ENCODE results near the gene ABCF3.

Gene ABCF3

DNA sequence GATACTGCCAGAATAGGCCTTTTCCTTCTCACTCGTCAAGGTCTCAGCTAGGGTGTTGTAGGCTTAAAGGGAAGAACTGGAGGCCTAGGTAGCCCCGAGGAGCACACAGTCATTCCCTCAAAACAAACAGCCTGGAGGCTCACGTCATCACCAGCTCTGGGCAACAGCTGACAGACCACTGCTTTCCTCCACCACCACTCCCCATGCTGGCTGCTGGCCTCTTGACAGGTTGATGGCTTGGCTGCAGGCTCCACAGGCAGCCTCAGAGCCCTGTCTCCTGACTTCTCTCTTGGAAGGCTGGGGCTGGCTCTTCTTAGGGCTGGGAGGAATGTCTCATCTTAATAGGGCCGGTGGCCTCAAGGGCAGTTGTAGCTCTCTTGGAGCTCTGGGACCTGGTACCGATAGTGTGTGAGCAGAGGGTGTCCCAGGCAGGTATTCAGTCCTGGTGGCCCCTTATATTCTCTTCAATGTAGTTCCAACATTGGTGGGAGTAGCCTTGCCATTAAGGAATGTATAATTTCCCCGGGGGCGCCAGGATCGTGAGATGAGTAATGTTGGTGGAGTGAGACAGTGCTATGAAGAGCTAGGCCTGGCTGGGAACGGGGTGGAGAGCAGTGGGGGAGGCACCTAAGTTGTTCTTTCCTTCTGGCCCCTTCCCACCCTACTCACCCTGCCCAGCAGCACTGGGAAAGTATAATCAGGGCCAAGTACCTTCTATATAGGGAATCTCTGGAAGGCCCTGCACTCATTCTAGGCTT is 17.5 kb upstream of the ABCF3 start:
- DNase-seq (ENCODE audit: low read depth), result no peak

DNA sequence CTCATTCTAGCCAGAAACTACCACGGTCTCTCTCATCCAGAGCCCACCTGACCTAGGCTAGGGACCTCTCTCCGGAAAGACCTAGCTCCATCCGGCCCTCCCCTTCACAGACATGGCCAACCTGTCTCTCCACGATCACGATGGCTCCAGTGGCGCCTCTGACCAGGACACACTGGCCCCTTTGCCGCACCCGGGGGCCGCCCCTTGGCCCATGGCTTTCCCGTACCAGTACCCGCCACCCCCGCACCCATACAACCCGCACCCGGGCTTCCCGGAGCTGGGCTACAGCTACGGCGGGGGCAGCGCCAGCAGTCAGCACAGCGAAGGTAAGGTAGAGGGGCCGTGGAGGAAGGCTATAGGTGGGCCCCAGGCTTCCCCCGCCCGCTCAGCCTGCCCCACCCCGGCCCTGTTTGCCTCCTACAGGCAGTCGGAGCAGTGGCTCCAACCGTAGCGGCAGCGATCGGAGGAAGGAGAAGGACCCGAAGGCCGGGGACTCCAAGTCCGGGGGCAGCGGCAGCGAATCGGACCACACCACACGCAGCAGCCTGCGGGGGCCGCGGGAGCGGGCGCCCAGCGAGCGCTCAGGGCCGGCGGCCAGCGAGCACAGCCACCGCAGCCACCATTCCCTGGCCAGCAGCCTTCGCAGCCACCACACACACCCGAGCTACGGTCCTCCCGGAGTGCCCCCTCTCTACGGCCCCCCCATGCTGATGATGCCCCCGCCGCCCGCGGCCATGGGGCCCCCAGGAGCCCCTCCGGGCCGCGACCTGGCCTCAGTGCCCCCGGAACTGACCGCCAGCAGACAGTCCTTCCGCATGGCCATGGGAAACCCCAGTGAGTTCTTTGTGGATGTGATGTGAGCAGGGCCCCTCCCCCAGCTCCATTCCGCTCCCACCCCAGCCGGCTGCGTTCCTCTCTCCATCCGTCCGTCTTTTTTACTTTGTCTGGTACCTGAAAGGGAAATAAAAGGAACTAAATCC is 15.8 kb upstream of the ABCF3 start:
- no peak for DNase-seq (ENCODE audit: low read depth)

DNA sequence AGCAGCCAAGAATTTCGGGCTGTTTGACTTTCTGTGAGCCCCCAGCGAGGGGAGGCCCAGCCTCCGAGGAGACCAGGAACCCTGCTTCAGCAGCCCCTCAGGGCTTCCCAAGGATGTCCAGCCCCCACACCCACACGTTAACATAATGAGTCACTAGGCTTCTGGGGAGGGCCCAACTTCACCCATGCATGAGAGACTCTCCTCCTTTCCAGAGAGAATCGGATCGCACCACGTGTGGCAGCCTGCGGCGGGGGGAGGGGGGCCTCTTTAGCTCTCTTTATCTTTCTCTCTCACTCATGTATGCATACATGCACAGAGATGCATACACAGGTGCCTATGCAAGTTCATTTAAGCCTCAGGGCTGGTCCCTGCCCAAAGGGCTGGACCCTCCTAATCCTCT is 14.4 kb upstream of the ABCF3 start:
- DNase-seq (ENCODE audit: low read depth), result no peak

DNA sequence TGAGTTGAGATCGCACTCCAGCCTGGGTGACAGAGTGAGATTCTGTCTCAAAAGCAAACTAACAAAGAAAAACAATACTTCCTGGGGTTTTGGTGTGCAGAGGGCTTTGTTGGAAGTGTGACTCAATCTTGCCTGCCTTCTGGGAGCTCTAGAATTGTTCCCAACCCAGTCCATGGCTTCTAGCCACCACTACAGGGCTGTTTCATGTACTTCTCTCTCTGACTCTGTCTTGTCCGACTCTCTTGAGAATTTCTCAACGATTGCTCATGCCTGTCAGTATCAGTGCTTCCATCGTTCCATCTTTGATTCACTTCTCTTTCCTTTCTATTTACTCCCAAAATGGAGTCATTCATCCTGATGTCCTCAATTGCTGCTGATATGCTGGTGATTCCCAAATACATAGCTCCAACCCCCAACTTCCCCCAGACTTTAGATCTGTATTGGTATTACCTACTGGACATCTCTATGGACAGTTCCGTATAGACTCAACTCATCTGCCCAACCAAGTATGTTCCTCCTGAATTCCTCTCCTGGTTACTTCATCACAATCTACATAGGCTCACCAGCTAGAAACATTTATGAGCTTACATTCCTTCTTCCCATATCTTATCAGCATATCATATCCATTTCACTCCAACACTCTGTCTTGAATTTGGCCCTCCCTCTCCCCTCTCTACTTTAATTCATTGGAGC is 13.2 kb upstream of the ABCF3 start:
- DNase-seq (ENCODE audit: low read depth), result no peak

DNA sequence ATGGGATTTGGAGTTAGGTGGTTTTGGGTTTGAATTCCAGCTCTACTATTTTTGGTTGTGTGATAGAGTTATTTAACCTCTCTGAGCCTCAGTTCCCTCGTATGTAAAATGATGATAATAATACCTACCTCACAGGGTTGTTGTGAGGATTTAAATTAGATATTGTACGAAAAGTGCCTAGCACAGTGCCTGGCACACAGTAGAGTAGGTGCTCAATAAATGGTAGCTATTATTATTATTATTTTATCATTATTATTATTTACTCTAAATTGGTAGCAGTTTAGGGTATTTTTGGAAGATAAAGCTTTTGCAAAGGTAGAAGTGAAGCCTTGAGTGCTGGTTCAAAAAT is 12.7 kb upstream of the ABCF3 start:
- DNase-seq (ENCODE audit: low read depth), result no peak

DNA sequence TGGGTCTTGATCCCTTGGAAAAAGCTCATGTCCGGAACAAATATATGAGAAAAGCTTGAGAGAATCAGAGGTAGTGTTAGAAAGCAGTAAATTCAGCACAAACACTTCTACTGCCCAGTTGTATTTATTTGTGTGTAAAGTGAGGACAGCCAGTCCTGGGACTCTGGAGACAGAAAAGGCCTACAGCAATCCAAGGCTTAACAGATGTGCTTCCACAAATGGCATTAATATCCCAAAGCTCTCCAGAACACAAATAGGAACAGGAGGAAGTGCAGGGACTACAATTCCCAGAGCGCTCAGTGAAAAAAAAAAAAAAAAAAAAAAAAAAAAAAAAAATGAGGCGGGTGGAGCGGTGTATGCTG is 11.7 kb upstream of the ABCF3 start:
- no peak for DNase-seq (ENCODE audit: low read depth)

DNA sequence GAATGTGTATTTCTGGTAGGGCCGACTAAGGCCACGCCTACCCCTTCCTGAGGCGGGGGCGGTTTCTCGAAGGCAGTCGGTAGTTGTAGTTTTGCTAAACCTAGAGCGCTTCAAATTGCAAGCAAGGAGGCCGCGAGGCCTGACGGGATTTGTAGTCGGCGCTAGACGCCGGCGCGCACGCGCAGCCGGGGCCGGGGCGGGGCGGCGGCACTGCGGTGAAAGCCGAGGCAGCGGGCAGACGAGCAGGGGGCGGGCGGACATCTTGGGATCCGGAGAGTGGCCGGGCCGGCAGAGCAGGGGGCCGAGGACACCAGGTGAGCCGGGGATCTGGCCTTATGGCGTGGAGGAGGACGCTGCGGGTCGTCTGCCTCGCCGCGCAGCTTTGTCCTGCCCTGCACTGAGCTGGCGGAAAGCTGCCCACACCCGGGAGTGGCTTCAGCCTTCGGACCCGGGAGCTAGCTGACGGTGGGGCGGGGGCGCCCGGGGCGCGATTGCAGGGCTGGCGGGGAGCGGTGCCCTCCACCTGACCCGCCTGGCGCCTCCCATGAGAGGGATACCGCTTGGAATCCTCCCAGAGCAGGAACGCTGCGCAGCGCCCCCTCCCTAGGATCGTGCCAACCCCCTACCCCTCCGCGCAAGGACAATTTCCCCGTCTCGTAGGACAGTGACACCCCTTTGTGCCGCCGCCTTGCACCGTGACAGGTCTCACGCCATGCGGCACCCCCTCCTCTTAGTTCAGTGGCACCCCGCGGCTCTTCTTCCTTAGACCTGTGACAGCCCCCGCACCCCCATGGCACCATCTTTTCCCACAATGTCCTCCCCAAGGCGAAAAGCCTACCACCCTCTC is 11.1 kb upstream of the ABCF3 start, which contains the start of gene AP2M1:
AP2M1 (plus strand) TSS at position 210 of the 847 bp plus-strand sequence. CDS start 2,139 bp downstream, outside the sequence.
- DNase-seq (ENCODE audit: low read depth), result peak; percentile 96

DNA sequence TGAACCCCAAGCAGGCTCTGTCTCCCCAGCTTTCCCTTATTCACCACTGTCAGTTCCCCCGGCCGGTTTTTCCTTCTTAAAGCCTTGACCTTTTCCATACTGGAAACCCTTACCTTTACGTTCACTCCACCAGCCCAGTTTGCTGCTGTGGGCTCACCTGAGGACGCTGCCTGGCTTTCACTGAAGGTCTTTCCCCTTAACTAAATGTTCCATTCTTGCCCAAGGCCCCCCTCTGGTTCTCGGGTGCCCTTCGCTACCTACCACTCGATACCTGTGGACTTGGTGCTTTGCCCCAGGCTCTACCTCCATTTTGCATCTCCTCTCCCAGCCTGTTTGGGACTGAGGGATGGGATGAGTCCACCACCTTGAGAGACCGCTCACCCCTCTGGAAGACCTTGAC is 10.5 kb upstream of the ABCF3 start:
- DNase-seq (ENCODE audit: low read depth), result no peak

DNA sequence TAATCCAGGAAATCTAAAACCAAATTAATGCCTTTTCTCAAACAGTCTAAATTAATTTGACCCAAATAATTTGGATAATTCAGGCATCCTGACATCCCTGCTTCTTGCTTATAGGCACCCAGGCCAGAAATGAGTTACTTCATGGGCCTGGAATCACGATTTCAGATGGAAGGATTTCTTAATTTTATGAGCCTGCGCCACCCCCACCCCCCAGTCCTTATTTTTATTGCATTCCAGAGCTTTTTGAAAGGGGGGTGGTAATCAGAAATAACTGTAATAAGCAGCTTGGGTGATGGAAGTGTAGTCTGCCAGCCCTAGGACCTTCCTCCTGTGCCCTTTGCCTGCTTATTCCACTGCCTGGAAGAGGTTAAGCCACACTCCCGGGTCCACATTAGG is 10.0 kb upstream of the ABCF3 start:
- no peak for DNase-seq (ENCODE audit: low read depth)

DNA sequence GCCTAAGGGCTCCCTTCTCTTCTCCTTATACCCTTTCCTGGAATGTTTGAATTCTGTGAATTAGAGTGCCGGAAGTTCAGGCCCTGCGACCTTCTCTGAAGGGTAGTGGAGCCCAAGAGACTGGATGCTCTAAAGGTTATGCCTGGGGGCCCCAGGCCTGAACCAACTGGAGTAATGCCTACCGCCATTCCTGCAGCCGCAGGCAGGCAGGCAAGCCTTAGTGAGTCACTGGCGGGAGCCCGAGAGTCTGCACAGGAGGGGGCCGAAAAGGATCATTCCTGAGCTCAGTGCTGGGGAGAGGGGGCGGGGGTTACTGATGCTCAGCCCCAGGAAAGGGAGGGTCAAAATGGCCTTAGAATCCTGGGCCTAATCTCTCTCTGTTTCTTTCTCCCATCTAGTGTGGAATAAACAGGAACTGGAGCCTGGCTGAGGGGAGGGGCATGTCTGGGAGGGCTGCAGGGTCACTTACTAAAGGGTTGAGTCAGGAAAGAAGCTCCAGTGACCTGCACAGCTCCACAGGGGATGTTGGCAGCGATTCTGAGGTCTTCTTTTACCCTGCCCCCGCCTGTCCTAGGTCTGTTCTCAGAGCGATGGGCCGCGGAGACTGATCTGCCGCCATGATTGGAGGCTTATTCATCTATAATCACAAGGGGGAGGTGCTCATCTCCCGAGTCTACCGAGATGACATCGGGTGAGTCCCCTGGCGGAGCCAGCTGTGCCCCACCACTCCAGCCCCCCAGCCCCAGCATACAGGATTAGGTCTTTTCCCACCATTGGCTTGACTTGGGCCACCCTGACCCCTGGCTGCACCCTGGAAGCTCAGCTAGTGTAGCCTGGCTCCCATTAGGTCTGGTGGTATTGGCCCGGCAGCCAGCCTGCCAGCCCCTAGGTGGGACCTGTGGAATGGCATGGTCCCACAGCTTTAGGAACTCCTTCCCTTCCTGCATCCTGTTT is 9.3 kb upstream of the ABCF3 start:
- no peak for DNase-seq (ENCODE audit: low read depth)

DNA sequence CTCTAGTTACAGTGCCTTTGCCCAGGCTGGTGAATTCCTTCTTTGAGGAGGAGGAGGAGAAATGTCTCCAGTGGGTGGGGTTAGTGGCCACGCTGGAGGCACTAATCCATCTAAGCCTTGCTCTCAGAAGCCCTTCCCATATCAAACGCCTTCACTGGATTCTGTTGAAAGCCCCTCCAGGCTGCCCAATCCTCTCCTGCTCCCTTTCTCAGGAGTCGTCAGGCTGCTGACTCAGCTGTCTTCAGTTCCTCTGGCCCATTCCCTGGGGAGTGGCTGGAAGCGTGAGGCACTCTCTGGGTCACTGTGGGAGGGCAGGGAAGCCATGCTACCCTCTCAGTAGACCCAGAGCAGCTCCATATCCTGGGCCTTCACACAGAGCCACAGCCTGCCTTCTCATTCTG is 8.7 kb upstream of the ABCF3 start:
- no peak for DNase-seq (ENCODE audit: low read depth)

DNA sequence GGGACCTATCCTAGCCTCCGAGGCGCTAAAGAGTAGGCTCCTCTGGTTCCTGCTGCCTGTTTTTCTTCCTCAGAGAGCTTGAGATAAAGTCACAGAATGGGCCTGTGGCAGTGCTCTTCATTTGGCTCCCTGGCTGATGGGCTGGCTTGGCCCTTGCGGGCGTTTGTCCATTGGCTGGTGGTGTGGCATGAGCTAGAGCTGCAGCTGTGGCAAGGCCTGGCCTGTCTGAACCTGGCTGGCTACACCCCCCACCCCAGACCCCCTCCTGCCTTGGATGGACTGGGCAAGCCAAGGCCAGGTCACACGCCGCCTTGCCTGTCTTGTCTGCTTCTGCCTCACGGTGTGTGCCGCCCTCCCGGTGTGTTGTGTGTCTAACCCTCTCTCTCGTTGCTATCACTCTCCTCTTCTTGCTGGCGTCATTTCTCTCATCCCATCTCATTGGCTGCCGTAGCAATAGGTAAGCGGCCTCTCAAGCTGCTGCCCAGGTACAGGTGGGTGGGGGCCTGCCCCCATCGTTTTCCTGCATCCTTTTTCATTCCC is 8.2 kb upstream of the ABCF3 start:
- DNase-seq (ENCODE audit: low read depth), result no peak

DNA sequence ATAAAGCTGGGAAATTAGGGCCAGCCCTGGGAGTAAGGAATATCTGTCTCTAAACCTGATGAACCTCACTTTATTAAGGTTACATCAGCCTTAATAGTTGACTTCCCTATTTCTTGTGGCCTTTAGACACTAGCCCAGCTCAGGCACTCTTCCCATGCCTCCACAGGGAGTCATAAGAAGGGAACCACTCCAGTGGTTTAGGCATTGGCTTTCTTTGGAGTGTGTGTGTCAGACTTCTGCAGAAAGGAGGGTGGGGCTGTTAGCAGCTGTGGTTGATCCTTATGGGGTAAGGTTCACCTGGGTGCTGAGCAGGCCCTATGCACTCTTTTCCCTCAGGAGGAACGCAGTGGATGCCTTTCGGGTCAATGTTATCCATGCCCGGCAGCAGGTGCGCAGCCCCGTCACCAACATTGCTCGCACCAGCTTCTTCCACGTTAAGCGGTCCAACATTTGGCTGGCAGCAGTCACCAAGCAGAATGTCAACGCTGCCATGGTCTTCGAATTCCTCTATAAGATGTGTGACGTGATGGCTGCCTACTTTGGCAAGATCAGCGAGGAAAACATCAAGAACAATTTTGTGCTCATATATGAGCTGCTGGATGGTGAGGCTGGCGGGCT is 7.4 kb upstream of the ABCF3 start:
- no peak for DNase-seq (ENCODE audit: low read depth)

DNA sequence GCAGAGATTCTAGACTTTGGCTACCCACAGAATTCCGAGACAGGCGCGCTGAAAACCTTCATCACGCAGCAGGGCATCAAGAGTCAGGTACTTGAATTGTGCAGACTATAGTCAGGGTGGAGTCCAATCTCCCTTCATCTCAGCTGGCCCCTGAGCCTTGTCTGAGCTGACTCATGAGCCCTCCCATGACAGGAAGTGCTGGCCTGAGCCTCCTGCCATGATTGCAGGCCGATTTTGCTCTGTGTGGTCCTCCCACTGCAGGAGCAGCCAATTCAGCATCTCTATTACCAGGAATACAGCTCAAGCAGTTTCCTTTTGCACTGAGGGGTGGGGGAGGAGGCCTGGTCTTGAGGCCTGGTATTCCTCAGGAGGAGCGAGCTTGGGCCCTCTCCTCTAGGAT is 5.8 kb upstream of the ABCF3 start:
- no peak for DNase-seq (ENCODE audit: low read depth)

DNA sequence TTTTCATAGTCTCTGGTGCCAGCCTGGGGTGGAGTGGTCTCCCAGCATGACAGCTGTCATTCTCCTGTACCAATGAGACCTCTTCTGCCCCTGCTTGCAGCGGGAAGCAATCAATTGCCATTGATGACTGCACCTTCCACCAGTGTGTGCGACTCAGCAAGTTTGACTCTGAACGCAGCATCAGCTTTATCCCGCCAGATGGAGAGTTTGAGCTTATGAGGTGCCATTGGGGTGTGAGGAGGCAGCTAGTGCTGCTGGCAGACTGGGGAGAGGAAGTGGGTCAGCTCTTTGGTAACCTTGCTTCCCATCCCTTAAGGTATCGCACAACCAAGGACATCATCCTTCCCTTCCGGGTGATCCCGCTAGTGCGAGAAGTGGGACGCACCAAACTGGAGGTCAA is 4.4 kb upstream of the ABCF3 start:
- DNase-seq (ENCODE audit: low read depth), result no peak

DNA sequence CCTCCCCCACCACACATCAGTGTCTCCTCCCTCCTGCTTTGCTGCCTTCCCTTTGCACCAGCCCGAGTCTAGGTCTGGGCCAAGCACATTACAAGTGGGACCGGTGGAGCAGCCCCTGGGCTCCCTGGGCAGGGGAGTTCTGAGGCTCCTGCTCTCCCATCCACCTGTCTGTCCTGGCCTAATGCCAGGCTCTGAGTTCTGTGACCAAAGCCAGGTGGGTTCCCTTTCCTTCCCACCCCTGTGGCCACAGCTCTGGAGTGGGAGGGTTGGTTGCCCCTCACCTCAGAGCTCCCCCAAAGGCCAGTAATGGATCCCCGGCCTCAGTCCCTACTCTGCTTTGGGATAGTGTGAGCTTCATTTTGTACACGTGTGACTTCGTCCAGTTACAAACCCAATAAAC is 2.3 kb upstream of the ABCF3 start:
- DNase-seq (ENCODE audit: low read depth), result no peak

DNA sequence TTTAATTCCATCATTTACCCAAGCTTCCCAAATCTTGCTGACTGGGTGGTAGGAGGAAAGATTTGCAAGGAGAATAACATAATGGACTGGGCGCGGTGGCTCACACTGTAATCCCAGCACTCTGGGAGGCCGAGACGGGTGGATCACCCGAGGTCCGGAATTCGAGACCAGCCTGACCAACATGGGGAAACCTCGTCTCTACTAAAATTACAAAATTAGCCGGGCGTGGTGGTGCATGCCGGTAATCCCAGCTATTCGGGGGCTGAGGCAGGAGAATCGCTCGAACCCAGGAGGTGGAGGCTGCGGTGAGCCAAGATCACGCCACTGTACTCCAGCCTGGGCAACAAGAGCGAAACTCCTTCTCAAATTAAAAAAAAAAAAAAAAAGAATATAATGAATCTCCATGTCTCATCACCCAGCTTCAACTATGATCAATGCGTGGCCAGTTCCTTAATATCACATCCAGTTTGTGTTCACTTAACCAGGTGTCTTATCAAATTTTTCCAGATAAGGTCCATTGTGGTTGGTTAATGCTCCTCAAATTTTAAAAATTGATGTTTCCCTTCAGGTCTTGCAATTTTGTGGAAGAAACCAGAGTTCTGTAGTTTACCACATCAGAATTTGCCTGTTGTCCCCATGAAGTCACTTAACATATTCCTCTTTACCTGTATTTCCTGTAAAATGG is 1.3 kb upstream of the ABCF3 start:
- DNase-seq (ENCODE audit: low read depth), result no peak

DNA sequence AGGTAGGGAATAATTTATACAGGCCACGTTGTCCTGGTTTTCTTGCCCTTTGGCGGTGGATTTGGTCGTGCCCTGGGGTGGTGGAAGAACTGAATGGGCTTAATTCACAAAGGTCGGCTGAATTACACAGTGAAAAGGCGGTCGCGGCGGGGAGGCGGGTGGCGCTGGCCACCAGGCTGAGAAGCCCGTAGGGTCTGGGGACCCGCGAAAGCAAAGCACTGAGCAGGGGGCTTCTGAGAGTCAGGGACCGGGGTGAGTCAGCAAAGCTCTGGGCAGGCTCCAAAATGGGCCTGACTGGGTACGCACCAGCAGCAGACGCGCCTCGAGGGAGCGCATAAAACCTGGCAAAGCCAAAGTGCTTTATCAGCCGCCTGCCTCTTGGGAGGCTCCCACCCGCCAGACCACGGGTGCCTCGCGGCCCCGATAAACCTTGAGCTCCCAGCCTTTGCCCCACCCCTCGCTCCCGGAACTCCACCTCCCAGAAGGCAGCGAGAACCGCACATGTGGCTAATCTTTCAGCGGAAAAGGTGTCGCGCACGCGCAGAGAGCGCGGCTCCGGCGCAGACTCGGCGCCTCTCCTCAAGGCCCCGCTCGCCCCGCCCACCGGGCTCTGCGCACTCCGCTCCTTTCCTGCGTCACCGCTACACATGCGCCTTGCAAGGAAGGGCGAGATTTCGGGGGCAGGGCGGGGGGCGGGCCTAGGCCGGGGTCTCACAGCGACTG is 377 bp upstream of the ABCF3 start:
- peak; percentile 99 for DNase-seq (ENCODE audit: low read depth)

DNA sequence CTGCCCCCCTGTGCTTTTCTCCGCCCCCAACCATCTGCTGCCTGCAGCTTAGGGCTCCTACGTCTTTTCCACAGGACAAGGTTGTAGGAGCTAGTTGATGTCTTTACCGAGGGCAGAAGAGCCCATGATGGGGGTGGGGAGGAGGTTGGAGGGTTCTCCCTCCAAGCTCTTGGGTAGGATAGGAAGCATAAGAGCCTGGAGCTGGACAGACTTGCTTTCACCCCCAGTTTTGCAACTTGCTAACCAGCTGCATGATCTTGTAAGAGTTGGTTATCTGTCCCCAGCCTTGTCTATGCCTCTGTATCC is 856 bp downstream of the ABCF3 start:
- DNase-seq (ENCODE audit: low read depth), result no peak

Data from T-helper 22 cell (primary cell).